Measurements from ENCODE around the gene GALNT17.

GALNT17 gene

GRCh38 chr7:71404726-71405345, 272.9 kb downstream of the GALNT17 start:
- no peak for DNase-seq (ENCODE audit: low spot score)
- in situ Hi-C loops (cut with MboI; ENCODE audit: low sequenced_read_pairs, unreplicated experiment), result no loop called here
- TF ChIP-seq, protein P1, sequence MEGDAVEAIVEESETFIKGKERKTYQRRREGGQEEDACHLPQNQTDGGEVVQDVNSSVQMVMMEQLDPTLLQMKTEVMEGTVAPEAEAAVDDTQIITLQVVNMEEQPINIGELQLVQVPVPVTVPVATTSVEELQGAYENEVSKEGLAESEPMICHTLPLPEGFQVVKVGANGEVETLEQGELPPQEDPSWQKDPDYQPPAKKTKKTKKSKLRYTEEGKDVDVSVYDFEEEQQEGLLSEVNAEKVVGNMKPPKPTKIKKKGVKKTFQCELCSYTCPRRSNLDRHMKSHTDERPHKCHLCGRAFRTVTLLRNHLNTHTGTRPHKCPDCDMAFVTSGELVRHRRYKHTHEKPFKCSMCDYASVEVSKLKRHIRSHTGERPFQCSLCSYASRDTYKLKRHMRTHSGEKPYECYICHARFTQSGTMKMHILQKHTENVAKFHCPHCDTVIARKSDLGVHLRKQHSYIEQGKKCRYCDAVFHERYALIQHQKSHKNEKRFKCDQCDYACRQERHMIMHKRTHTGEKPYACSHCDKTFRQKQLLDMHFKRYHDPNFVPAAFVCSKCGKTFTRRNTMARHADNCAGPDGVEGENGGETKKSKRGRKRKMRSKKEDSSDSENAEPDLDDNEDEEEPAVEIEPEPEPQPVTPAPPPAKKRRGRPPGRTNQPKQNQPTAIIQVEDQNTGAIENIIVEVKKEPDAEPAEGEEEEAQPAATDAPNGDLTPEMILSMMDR (IDR thresholded peaks at IDR 0.05; ENCODE audit: borderline replicate concordance, control extremely low read depth, extremely low read depth, insufficient read depth, missing control alignments), result no peak

- TF ChIP-seq, protein P1 (IDR thresholded peaks at IDR 0.05; ENCODE audit: borderline replicate concordance, control extremely low read depth, extremely low read depth, insufficient read depth, missing control alignments), result no peak
- no peak for DNase-seq (ENCODE audit: low spot score)
- in situ Hi-C loops (cut with MboI; ENCODE audit: low sequenced_read_pairs, unreplicated experiment), result no loop called here
These were observed 276.3 kb downstream of the GALNT17 start for GRCh38 chr7:71408271-71408670.

- no peak for DNase-seq (ENCODE audit: low spot score)
- in situ Hi-C loops (cut with MboI; ENCODE audit: low sequenced_read_pairs, unreplicated experiment), result no loop called here
- TF ChIP-seq, protein P1 (IDR thresholded peaks at IDR 0.05; ENCODE audit: borderline replicate concordance, control extremely low read depth, extremely low read depth, insufficient read depth, missing control alignments), result no peak
These were observed 277.7 kb downstream of the GALNT17 start for GRCh38 chr7:71409550-71410157.

DNA sequence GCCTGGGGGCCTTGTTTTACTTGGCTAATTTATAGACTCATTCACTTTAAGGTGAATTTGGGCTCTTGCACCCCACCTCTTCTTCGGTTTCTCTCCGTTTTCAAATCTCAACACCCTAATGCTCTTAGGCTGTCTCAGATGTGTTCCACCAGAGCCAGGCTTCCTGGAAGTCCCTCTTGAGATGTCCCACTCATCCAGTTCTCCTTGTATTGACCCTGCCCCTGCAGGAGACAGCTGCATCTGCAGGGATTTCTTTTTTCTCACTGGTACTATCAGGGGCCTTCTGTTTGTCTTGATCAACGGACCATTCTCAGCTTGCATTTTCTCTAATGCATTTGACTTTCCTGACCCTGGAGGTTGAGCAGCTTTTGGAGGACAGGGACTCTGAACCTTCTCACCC, 279.5 kb downstream of the GALNT17 start:
- in situ Hi-C loops (cut with MboI; ENCODE audit: low sequenced_read_pairs, unreplicated experiment), result no loop called here
- DNase-seq (ENCODE audit: low spot score), result no peak
- TF ChIP-seq, protein P1 (IDR thresholded peaks at IDR 0.05; ENCODE audit: borderline replicate concordance, control extremely low read depth, extremely low read depth, insufficient read depth, missing control alignments), result no peak

DNA sequence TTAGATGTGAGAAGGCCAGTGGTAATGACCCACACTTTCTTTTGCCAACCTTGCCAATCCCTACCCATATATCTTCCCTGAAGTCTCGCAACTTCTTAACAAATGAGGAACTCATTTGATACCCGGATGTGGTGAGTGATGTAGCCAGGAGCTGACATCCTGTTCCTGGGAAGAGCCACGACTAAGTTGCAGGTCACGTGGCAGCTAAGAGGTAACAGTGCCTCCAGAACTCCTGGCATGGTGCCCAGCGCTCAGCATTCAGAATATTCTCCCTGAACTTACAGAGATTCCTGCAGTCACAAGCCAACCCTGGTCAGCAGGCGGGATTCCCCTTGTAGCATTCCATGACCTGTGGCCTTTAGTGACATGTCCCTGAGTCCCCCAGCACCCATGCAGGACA, 282.5 kb downstream of the GALNT17 start:
- TF ChIP-seq, protein P1 (IDR thresholded peaks at IDR 0.05; ENCODE audit: borderline replicate concordance, control extremely low read depth, extremely low read depth, insufficient read depth, missing control alignments), result no peak
- in situ Hi-C loops (cut with MboI; ENCODE audit: low sequenced_read_pairs, unreplicated experiment), result no loop called here
- no peak for DNase-seq (ENCODE audit: low spot score)

DNA sequence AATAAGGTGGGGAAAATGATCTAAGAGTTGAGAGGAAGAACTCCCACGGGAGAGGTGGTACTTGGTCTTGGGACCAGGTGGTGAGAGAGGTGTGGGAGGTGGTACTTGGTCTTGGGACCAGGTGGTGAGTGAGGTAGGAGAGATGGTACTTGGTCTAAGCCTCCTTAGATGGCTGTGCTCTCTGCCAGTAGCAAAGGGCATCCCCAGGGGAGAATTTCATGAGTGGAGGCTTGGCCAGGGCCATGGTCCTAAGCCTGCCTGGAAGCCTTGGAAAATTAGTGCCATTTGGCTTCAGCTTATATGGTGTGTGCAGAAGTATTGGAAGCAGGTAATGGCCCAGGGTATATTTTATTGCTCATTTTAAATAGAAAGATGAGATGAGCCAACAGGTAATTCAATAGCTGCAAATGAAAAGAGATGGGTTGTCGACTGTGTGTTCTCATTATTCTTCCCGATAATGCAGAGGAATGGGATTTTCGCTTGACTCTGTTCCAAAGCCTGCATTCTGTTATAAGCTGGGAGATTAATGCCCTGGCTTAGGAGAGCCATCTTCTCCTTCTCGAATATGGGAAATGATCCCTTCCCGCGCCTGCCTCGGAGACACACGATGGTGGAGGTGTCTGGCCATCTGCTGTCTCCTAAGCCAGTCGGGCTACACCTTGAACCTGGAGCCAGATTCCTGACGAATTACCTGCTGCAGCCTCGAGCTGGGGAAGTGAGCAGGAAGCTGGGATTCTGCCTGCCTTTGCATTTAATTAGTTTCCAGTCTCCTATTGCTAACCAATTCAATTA, 287.8 kb downstream of the GALNT17 start:
- TF ChIP-seq, protein P1 (IDR thresholded peaks at IDR 0.05; ENCODE audit: borderline replicate concordance, control extremely low read depth, extremely low read depth, insufficient read depth, missing control alignments), result no peak
- in situ Hi-C loops (cut with MboI; ENCODE audit: low sequenced_read_pairs, unreplicated experiment), result no loop called here
- DNase-seq (ENCODE audit: low spot score), result no peak
